GM23338 (cell line): ENCODE results near the gene NUDT4. TPM values are rescaled to one million over a fixed set of nuclear protein-coding genes. Genes with fewer than 3 reads are reported as not detected.

Source experiments
- polyA plus RNA-seq: library from polyadenylated mRNA; unstranded; fragments of >200 nt; fragmentation: Nextera tagmentation; extraction: Ambion mirVana; gene quantifications from 2 replicates; pipeline ENCODE4 v1.2.1, GENCODE V29; 2016
- total RNA-seq: library from RNA; depleted of rRNA; stranded (reverse); fragments of >200 nt; shearing (Covaris generic); gene quantifications from 2 replicates; pipeline ENCODE4 v1.2.3, GENCODE V29; 2014; rRNA removed

The NUDT4 gene
- total and polyA plus RNA-seq, 2 experiments from 2014 or later: 32.3 to 67.2 TPM

Other genes starting within 250 kb of the NUDT4 start
- gene UBE2N, start 64.0 kb downstream of the NUDT4 start, total RNA-seq: 134 and 154 TPM in 2 replicates
- gene UBE2N, start 64.0 kb downstream of the NUDT4 start, polyA plus RNA-seq: 328 and 385 TPM in 2 replicates
- 195 and 202 TPM in 2 replicates for gene MRPL42, start 89.6 kb downstream of the NUDT4 start, total RNA-seq
- 229 and 269 TPM in 2 replicates for gene MRPL42, start 89.6 kb downstream of the NUDT4 start, polyA plus RNA-seq
- 20.0 and 32.4 TPM in 2 replicates for gene SOCS2, start 194.8 kb downstream of the NUDT4 start, total RNA-seq
- 15.5 and 16.1 TPM in 2 replicates for gene SOCS2, start 194.8 kb downstream of the NUDT4 start, polyA plus RNA-seq